Left renal cortex interstitium (tissue), 4 donors: ENCODE data around the gene CLDN7. TPM values are rescaled to one million over a fixed set of nuclear protein-coding genes. Genes with fewer than 3 reads are reported as not detected.

Experiments used
- DNase-seq, 4 donors: peaks; one replicate each; pipeline ENCODE4 v3.0.0-alpha.2; 2013; ENCODE audit warnings: low read depth in 4 of 4, low spot score in 2 of 4, missing footprints in 1 of 4
- polyA plus RNA-seq, 4 donors: library from polyadenylated mRNA; unstranded; fragments of 120-200 nt; gene quantifications; one replicate each; pipeline ENCODE4 v1.2.1, GENCODE V29; 2013; ENCODE audit not compliant: insufficient read length in 4 of 4

CLDN7 gene
- polyA plus RNA-seq, 4 donors, result 47.1 to 59.9 (median 55.1) TPM

GRCh38 chr17:7222093-7222971 lies 39.9 kb downstream of the CLDN7 start:
- no peak for DNase-seq

- DNase-seq, result no peak
These were observed 40.8 kb downstream of the CLDN7 start for GRCh38 chr17:7221278-7222092.

- DNase-seq, result no peak
These were observed 41.5 kb downstream of the CLDN7 start for GRCh38 chr17:7220593-7221277.

- DNase-seq, result no peak
These were observed 42.3 kb downstream of the CLDN7 start, which contains the start of the genes ACADVL and DLG4 for GRCh38 chr17:7219812-7220592. Gene ACADVL (plus strand): TSS chr17:7219938. CDS start chr17:7219985, 47 bp downstream. Gene DLG4 (minus strand): TSS chr17:7219836.

GRCh38 chr17:7219229-7219811 lies 43.0 kb downstream of the CLDN7 start:
- DNase-seq, result no peak

GRCh38 chr17:7218758-7219157 lies 43.5 kb downstream of the CLDN7 start:
- DNase-seq, result no peak

GRCh38 chr17:7218166-7218565 lies 44.1 kb downstream of the CLDN7 start:
- no peak for DNase-seq

- DNase-seq, result no peak
These were observed 44.9 kb downstream of the CLDN7 start for GRCh38 chr17:7217113-7217987.

- no peak for DNase-seq
These were observed 45.8 kb downstream of the CLDN7 start for GRCh38 chr17:7216242-7217112.

- DNase-seq, result no peak
These were observed 46.6 kb downstream of the CLDN7 start for GRCh38 chr17:7215652-7216180.

- DNase-seq, result peak in 1 of 4 donors; percentile 90
These were observed 47.1 kb downstream of the CLDN7 start for GRCh38 chr17:7215136-7215638.

- DNase-seq, result peak in 3 of 4 donors; percentile 96 to 98 (median 98)
These were observed 47.8 kb downstream of the CLDN7 start for GRCh38 chr17:7214300-7215135.

GRCh38 chr17:7213895-7214299 lies 48.4 kb downstream of the CLDN7 start:
- peak in 3 of 4 donors; percentile 84 to 94 (median 94) for DNase-seq

GRCh38 chr17:7211491-7212273 lies 50.6 kb downstream of the CLDN7 start:
- no peak for DNase-seq
